IMR-90 (cell line): Measurements from ENCODE around the gene TRAF3IP1.

Experiments
- BHLHE40 ChIP-seq: fragments of 150-350 bp; IDR thresholded peaks from 2 replicates; pipeline ENCODE4 v1.6.1; 2016; ENCODE audit warnings: mild to moderate bottlenecking, low read depth, low read length
- CEBPB ChIP-seq: IDR thresholded peaks from 2 replicates; pipeline ENCODE4 v1.6.1; 2012; ENCODE audit warnings: low read depth, low read length, improper control_type of control experiment
- CTCF ChIP-seq: conservative IDR thresholded peaks from 2 replicates; pipeline ENCODE4 v1.5.1; 2012; ENCODE audit warnings: mild to moderate bottlenecking, low read depth, low read length, improper control_type of control experiment
- POLR2A ChIP-seq: IDR thresholded peaks from 2 replicates; pipeline ENCODE4 v1.6.1; 2012; ENCODE audit warnings: mild to moderate bottlenecking, low read depth, low read length
- RAD21 ChIP-seq: IDR thresholded peaks from 2 replicates; pipeline ENCODE4 v1.6.1; 2012; ENCODE audit warnings: low read length, improper control_type of control experiment
- RFX5 ChIP-seq: IDR thresholded peaks from 2 replicates; pipeline ENCODE4 v1.8.0; 2012; ENCODE audit warnings: low read depth, mild to moderate bottlenecking, low read length, moderate library complexity
- SMC3 ChIP-seq: fragments of 150-350 bp; IDR thresholded peaks from 2 replicates; pipeline ENCODE4 v1.6.1; 2016; ENCODE audit warnings: low read depth, mild to moderate bottlenecking, antibody characterized with exemption, low read length, moderate library complexity
- USF2 ChIP-seq: fragments of 150-350 bp; IDR thresholded peaks from 2 replicates; pipeline ENCODE4 v1.6.1; 2017; ENCODE audit warnings: mild to moderate bottlenecking, antibody characterized with exemption, low read length, low read depth

- TF ChIP-seq SMC3 (no peak), CTCF (no peak), CEBPB (no peak), BHLHE40 (no peak), USF2 (no peak), POLR2A (no peak), RAD21 (no peak), RFX5 (no peak)
Measured at GRCh38 chr2:238422940-238423339, 102.6 kb downstream of the TRAF3IP1 start.
